HS-27A (cell line): Measurements from ENCODE around the gene SRC.

Experiments used
- DNase-seq: peaks from one replicate; pipeline ENCODE4 v3.0.0-alpha.2; 2012; ENCODE audit warnings: low read depth, missing footprints

Gene SRC

GRCh38 chr20:37395921-37396415 is 50.0 kb downstream of the SRC start:
- no peak for DNase-seq

GRCh38 chr20:37396416-37397075 is 50.6 kb downstream of the SRC start:
- DNase-seq = no peak

- DNase-seq = no peak
These were observed 51.4 kb downstream of the SRC start for GRCh38 chr20:37397076-37397953.

- DNase-seq = no peak
These were observed 52.2 kb downstream of the SRC start for GRCh38 chr20:37397954-37398749.

GRCh38 chr20:37398750-37399621 is 53.0 kb downstream of the SRC start:
- no peak for DNase-seq

GRCh38 chr20:37401282-37401929 is 55.5 kb downstream of the SRC start:
- no peak for DNase-seq

- no peak for DNase-seq
These were observed 56.2 kb downstream of the SRC start for GRCh38 chr20:37401930-37402675.

GRCh38 chr20:37403107-37404033 is 57.4 kb downstream of the SRC start:
- DNase-seq = no peak

GRCh38 chr20:37404461-37404890 is 58.5 kb downstream of the SRC start:
- DNase-seq = no peak

- no peak for DNase-seq
These were observed 59.5 kb downstream of the SRC start for GRCh38 chr20:37405351-37405897.

- peak; percentile 20 for DNase-seq
These were observed 60.4 kb downstream of the SRC start for GRCh38 chr20:37406010-37406998.

- DNase-seq = no peak
These were observed 61.2 kb downstream of the SRC start for GRCh38 chr20:37407019-37407566.

- DNase-seq = no peak
These were observed 61.6 kb downstream of the SRC start for GRCh38 chr20:37407573-37408002.

GRCh38 chr20:37408302-37409193 is 62.6 kb downstream of the SRC start:
- DNase-seq = no peak

GRCh38 chr20:37411408-37412219 is 65.7 kb downstream of the SRC start:
- DNase-seq = no peak
